GM12878 (cell line): ENCODE measurements around the gene TBCD. TPM values are rescaled to one million over a fixed set of nuclear protein-coding genes. Genes with fewer than 3 reads are reported as not detected.

Experiments
- ATAC-seq: fragments of 200-7000 bp; cut with Tn5 transposase; 3 replicates; pipeline ENCODE4 v1.9.1; 2020; ENCODE audit warnings: mild to moderate bottlenecking, moderate library complexity
- BruUV-seq: library from RNA; stranded (reverse); fragments of 400-500 nt; replicated peaks from 2 replicates; lab custom pipeline; 2021; lab: Mats Ljungman, UMichigan
- CTCF ChIA-PET: fragments of 300-600 bp; sonication (Branson Sonifier 250); formaldehyde crosslinking; extraction: SDS; loops from one replicate; lab custom pipeline; 2021; ENCODE audit warnings: inconsistent platforms; lab: Yijun Ruan, JAX
- POLR2A ChIA-PET: fragments of 350-600 bp; formaldehyde crosslinking; extraction: SDS; loops from one replicate; lab custom pipeline; 2021; ENCODE audit warnings: inconsistent platforms; lab: Charles Lee
- RAD21 ChIA-PET: fragments of 300-600 bp; sonication (Branson Sonifier 250); formaldehyde crosslinking; loops from one replicate; lab custom pipeline; 2023; ENCODE audit warnings: antibody characterized with exemption; ENCODE audit not compliant: unreplicated experiment; lab: Charles Lee
- SMC1A ChIA-PET: fragments of 300-600 bp; sonication (Branson Sonifier 250); formaldehyde crosslinking; loops from one replicate; lab custom pipeline; 2023; ENCODE audit not compliant: unreplicated experiment, uncharacterized antibody; lab: Charles Lee
- DNase-seq: peaks from one replicate; pipeline ENCODE4 v3.0.0-alpha.2; 2011; ENCODE audit warnings: low read depth, low spot score
- FAIRE-seq: peaks from 3 replicates; lab custom pipeline; 2011; peaks lifted over from hg19 to GRCh38; lab: Jason Lieb, UNC
- H2AFZ ChIP-seq: 2 replicates; pipeline ENCODE4 v1.6.0; 2011; ENCODE audit warnings: low read depth, low read length, control low read depth; ENCODE audit not compliant: control insufficient read depth
- H3K27ac ChIP-seq: 2 replicates; pipeline ENCODE4 v1.5.1; 2011; ENCODE audit warnings: control low read depth; ENCODE audit not compliant: control insufficient read depth, insufficient read depth
- H3K27me3 ChIP-seq, 2 experiments: replicated peaks in 1 of 2; 2 replicates each; pipeline versions ENCODE4 v1.6.0 to v1.6.1; 2011; ENCODE audit warnings: low read length in 1 of 2; ENCODE audit not compliant: control insufficient read depth in 2 of 2, insufficient read depth in 2 of 2
- H3K36me3 ChIP-seq, 2 experiments: 2 replicates each; pipeline ENCODE4 v1.5.1; 2011; ENCODE audit warnings: low read length in 1 of 2; ENCODE audit not compliant: control insufficient read depth in 2 of 2, insufficient read depth in 2 of 2
- H3K4me1 ChIP-seq: 2 replicates; pipeline ENCODE4 v1.6.1; 2011; ENCODE audit warnings: mild to moderate bottlenecking, low read length, moderate library complexity, mixed read lengths; ENCODE audit not compliant: control insufficient read depth, insufficient read depth
- H3K4me2 ChIP-seq: 2 replicates; pipeline ENCODE4 v1.6.0; 2011; ENCODE audit warnings: control low read depth; ENCODE audit not compliant: control insufficient read depth, insufficient read depth
- H3K4me3 ChIP-seq: fragments of 200-600 bp; sonication (generic); 2 replicates; pipeline ENCODE4 v1.5.1; 2016
- H3K79me2 ChIP-seq: 2 replicates; pipeline ENCODE4 v1.6.0; 2011; ENCODE audit warnings: low read length; ENCODE audit not compliant: control insufficient read depth, insufficient read depth
- H3K9ac ChIP-seq: 2 replicates; pipeline ENCODE4 v1.8.0; 2011; ENCODE audit warnings: low read length, control low read depth, mixed read lengths; ENCODE audit not compliant: control insufficient read depth, insufficient read depth
- H3K9me3 ChIP-seq: replicated peaks from 3 replicates; pipeline ENCODE4 v1.5.1; 2011; ENCODE audit warnings: mild to moderate bottlenecking, low read length; ENCODE audit not compliant: control insufficient read depth, insufficient read depth
- H4K20me1 ChIP-seq: 2 replicates; pipeline ENCODE4 v1.6.0; 2011; ENCODE audit not compliant: control insufficient read depth, insufficient read depth
- GABPA ChIP-seq: IDR thresholded peaks from 2 replicates; pipeline ENCODE4 v1.6.1; 2014; ENCODE audit warnings: antibody characterized with exemption, low read depth, mild to moderate bottlenecking, inconsistent platforms
- MTA2 ChIP-seq: fragments of 450-650 bp; IDR thresholded peaks from 2 replicates; pipeline ENCODE4 v1.6.1; 2016; ENCODE audit warnings: low read depth, mild to moderate bottlenecking, moderate library complexity
- WGBS: methylation state at CpG from one replicate; pipeline ENCODE4 v1.1.6; 2016; ENCODE audit warnings: low lambda C conversion rate; ENCODE audit not compliant: insufficient replicate concordance, insufficient coverage; ENCODE audit errors: missing lambda C conversion rate; 5-methylcytosine and 5-hydroxymethylcytosine counted together
- in situ Hi-C: fragments of 300-500 bp; cut with MboI; formaldehyde crosslinking; loops from 9 replicates; pipeline ENCODE4 v1.14.3; 2018; ENCODE audit warnings: mixed read lengths
- intact Hi-C: fragments of 100-400 bp; cut with micrococcal nuclease; formaldehyde crosslinking; loops from one replicate; pipeline ENCODE4 v1.14.2; 2022; ENCODE audit not compliant: unreplicated experiment
- polyA plus RNA-seq, 11 experiments: library from polyadenylated mRNA; depleted of rRNA in 4 of 11; unstranded in 6 of 11; stranded (reverse) in 5 of 11; fragments of >200 nt; fragmentation: Nextera tagmentation in 4 of 11; fragmentation: Illumina TruSeq in 1 of 11; extraction: Ambion mirVana in 4 of 11; extraction: Trizol in 1 of 11; gene quantifications; 1 replicate in 1 of 11; 2 replicates in 10 of 11; pipeline versions ENCODE4 v1.2.1 to v1.2.3, GENCODE V29; 2011 to 2016; ENCODE audit warnings: inconsistent platforms in 2 of 11, missing spikeins in 2 of 11, low read depth in 1 of 11
- total RNA-seq, 4 experiments: library from RNA; depleted of rRNA in 3 of 4; stranded (reverse); fragments of >200 nt in 3 of 4; fragmentation: Illumina TruSeq in 1 of 4; extraction: Trizol in 1 of 4; gene quantifications; 2 replicates each; pipeline versions ENCODE4 v1.2.1 to v1.2.3, GENCODE V29; 2013 to 2021
- TF ChIP-seq, protein P1 (sequence below): fragments of 450-650 bp; IDR thresholded peaks from 2 replicates; pipeline ENCODE4 v1.6.1; 2017; ENCODE audit warnings: mild to moderate bottlenecking, moderate library complexity

The TBCD gene
- total and polyA plus RNA-seq, 10 of the 15 experiments (the other 5 are each of a cell fraction or from before 2014, with no cell fraction given): 10.3 to 114 (median 52.4) TPM

DNA sequence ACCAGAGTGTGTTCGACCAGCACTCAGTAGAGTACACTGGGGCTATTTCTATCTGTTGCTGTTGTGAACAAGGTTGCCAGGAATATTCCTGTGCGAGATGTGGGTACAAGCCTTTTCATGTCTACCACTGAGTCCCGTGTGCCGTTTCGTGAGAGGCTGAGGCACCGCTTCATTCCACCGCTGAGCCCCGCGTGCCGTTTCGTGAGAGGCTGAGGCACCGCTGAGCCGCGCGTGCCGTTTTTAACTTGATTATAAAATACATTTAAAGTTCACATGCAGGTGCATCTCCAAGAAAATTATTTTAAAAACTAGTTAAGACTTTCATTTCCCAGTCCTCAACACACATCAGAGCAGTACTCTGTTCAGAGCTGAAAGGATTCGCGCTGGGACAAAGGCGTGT is 166.6 kb downstream of the TBCD start:
- WGBS: 99% methylated on average over 19 of the region's 19 CpGs
- ChIA-PET POLR2A (no interaction called here), RAD21 (no interaction called here), CTCF (interaction anchor here (0.6 kb wide), 1 partner anchor 65 kb away, joined by 3 read pairs; no protein-coding TSS in a partner anchor), SMC1A (no interaction called here)
- no peaks in the 10 kb centered on the region for H4K20me1 ChIP-seq
- no peaks in the 10 kb centered on the region for H3K9me3 ChIP-seq
- no peak overlapping the region for H2AFZ ChIP-seq
- intact Hi-C loops (no loop called here), in situ Hi-C loops (no loop called here)
- TF ChIP-seq, protein P1, sequence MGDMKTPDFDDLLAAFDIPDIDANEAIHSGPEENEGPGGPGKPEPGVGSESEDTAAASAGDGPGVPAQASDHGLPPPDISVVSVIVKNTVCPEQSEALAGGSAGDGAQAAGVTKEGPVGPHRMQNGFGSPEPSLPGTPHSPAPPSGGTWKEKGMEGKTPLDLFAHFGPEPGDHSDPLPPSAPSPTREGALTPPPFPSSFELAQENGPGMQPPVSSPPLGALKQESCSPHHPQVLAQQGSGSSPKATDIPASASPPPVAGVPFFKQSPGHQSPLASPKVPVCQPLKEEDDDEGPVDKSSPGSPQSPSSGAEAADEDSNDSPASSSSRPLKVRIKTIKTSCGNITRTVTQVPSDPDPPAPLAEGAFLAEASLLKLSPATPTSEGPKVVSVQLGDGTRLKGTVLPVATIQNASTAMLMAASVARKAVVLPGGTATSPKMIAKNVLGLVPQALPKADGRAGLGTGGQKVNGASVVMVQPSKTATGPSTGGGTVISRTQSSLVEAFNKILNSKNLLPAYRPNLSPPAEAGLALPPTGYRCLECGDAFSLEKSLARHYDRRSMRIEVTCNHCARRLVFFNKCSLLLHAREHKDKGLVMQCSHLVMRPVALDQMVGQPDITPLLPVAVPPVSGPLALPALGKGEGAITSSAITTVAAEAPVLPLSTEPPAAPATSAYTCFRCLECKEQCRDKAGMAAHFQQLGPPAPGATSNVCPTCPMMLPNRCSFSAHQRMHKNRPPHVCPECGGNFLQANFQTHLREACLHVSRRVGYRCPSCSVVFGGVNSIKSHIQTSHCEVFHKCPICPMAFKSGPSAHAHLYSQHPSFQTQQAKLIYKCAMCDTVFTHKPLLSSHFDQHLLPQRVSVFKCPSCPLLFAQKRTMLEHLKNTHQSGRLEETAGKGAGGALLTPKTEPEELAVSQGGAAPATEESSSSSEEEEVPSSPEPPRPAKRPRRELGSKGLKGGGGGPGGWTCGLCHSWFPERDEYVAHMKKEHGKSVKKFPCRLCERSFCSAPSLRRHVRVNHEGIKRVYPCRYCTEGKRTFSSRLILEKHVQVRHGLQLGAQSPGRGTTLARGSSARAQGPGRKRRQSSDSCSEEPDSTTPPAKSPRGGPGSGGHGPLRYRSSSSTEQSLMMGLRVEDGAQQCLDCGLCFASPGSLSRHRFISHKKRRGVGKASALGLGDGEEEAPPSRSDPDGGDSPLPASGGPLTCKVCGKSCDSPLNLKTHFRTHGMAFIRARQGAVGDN: no peak
- TF ChIP-seq GABPA: no peak
- TF ChIP-seq MTA2: no peak
- no peak overlapping the region for H3K9ac ChIP-seq
- no peak for DNase-seq
- H3K4me3 ChIP-seq: no peak overlapping the region
- BruUV-seq: no TSS peak
- no peaks in the 10 kb centered on the region for H3K79me2 ChIP-seq
- H3K4me2 ChIP-seq: no peak overlapping the region
- peaks cover 24% of the 10 kb centered on the region for H3K4me1 ChIP-seq
- H3K36me3 ChIP-seq: peaks cover 2 to 6% of the 10 kb centered on the region in 2 experiments; a peak in 3 of 4 replicates
- no peak overlapping the region for H3K27ac ChIP-seq
- no peak for FAIRE-seq
- no peak for ATAC-seq
- no peaks in the 10 kb centered on the region for H3K27me3 ChIP-seq
